GM23338 (cell line): ENCODE data around the gene YBX1.

Experiments
- CREB1 ChIP-seq: fragments of 250-450 bp; sonication (Bioruptor Pico); IDR thresholded peaks from 2 replicates; pipeline ENCODE4 v1.5.0; 2020; ENCODE audit warnings: low read depth, mild to moderate bottlenecking, moderate library complexity
- EZH2 ChIP-seq: fragments of 200-600 bp; sonication (generic); IDR thresholded peaks from one replicate; pipeline ENCODE4 v1.8.0; 2017; ENCODE audit warnings: antibody characterized with exemption, mild to moderate bottlenecking, low read depth; ENCODE audit not compliant: unreplicated experiment
- EZH2phosphoT487 ChIP-seq: fragments of 200-600 bp; sonication (generic); IDR thresholded peaks from one replicate; pipeline ENCODE4 v1.8.1; 2018; ENCODE audit warnings: antibody characterized with exemption; ENCODE audit not compliant: unreplicated experiment
- JUNB ChIP-seq: IDR thresholded peaks from one replicate; pipeline ENCODE4 v1.6.1; 2016; ENCODE audit warnings: antibody characterized with exemption; ENCODE audit not compliant: unreplicated experiment
- POLR2AphosphoS5 ChIP-seq: IDR thresholded peaks from 2 replicates; pipeline ENCODE4 v1.6.1; 2016; ENCODE audit warnings: antibody characterized with exemption, low read depth
- STAT1 ChIP-seq: IDR thresholded peaks from one replicate; pipeline ENCODE4 v1.6.1; 2016; ENCODE audit warnings: antibody characterized with exemption; ENCODE audit not compliant: unreplicated experiment
- TF ChIP-seq, protein P1 (sequence below), 2 experiments: fragments of 200-600 bp in 1 of 2; sonication (generic) in 1 of 2; conservative IDR thresholded peaks; 2 replicates each; pipeline versions ENCODE4 v1.5.1 to v1.6.1; 2016 to 2017; ENCODE audit warnings: antibody characterized with exemption in 2 of 2, low read depth in 2 of 2, mild to moderate bottlenecking in 2 of 2, moderate library complexity in 1 of 2
- TF ChIP-seq, protein P2 (sequence below): IDR thresholded peaks from one replicate; pipeline ENCODE4 v1.6.1; 2018; ENCODE audit warnings: antibody characterized with exemption; ENCODE audit not compliant: unreplicated experiment

DNA sequence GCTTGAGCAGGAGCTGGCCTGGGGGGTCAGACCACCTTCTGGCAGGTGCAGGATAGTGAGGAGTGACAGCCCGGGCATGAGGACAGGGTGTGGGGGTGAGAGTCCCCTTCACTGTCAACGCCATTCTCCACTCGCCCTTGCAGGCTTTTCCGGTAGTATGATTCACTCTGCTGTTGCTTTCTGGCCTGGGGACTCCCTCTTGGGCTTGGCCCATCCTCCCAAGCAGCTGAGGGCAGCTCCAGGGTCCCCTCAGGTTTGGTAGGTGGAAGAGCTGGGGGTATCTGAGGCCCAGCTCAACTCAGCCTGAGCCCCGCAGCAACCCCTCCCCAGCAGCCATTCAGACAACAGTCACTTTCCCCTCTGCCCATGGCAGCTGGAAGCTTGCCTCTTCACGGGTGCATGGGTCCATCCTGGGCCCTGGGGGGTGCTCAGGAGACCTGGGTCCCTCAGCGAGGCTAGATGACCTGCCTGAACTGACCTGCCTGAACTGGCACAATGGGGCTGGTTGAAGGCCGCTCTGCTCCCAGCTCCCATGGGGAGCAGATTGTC lies 56.5 kb downstream of the YBX1 start:
- TF ChIP-seq, protein P1, sequence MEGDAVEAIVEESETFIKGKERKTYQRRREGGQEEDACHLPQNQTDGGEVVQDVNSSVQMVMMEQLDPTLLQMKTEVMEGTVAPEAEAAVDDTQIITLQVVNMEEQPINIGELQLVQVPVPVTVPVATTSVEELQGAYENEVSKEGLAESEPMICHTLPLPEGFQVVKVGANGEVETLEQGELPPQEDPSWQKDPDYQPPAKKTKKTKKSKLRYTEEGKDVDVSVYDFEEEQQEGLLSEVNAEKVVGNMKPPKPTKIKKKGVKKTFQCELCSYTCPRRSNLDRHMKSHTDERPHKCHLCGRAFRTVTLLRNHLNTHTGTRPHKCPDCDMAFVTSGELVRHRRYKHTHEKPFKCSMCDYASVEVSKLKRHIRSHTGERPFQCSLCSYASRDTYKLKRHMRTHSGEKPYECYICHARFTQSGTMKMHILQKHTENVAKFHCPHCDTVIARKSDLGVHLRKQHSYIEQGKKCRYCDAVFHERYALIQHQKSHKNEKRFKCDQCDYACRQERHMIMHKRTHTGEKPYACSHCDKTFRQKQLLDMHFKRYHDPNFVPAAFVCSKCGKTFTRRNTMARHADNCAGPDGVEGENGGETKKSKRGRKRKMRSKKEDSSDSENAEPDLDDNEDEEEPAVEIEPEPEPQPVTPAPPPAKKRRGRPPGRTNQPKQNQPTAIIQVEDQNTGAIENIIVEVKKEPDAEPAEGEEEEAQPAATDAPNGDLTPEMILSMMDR (conservative IDR thresholded peaks at IDR 0.05; ENCODE audit: low read depth in 2 of 2) = no peak
- TF ChIP-seq, protein P2, sequence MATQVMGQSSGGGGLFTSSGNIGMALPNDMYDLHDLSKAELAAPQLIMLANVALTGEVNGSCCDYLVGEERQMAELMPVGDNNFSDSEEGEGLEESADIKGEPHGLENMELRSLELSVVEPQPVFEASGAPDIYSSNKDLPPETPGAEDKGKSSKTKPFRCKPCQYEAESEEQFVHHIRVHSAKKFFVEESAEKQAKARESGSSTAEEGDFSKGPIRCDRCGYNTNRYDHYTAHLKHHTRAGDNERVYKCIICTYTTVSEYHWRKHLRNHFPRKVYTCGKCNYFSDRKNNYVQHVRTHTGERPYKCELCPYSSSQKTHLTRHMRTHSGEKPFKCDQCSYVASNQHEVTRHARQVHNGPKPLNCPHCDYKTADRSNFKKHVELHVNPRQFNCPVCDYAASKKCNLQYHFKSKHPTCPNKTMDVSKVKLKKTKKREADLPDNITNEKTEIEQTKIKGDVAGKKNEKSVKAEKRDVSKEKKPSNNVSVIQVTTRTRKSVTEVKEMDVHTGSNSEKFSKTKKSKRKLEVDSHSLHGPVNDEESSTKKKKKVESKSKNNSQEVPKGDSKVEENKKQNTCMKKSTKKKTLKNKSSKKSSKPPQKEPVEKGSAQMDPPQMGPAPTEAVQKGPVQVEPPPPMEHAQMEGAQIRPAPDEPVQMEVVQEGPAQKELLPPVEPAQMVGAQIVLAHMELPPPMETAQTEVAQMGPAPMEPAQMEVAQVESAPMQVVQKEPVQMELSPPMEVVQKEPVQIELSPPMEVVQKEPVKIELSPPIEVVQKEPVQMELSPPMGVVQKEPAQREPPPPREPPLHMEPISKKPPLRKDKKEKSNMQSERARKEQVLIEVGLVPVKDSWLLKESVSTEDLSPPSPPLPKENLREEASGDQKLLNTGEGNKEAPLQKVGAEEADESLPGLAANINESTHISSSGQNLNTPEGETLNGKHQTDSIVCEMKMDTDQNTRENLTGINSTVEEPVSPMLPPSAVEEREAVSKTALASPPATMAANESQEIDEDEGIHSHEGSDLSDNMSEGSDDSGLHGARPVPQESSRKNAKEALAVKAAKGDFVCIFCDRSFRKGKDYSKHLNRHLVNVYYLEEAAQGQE = no peak
- no peak for TF ChIP-seq CREB1 (CRISPR knock-in tag)
- no peak for TF ChIP-seq EZH2phosphoT487
- no peak for TF ChIP-seq POLR2AphosphoS5
- no peak for TF ChIP-seq JUNB
- no peak for TF ChIP-seq EZH2
- no peak for TF ChIP-seq STAT1
